AG09319 (cell line): ENCODE results near the gene SH2D1A.
"Not testable (repeated sequence)": the region's sequence is repeated elsewhere in the genome, so short reads cannot be mapped to it uniquely, and the experiment has no call there.

Source experiments
- DNase-seq: peaks from one replicate; pipeline ENCODE4 v3.0.0-alpha.2; 2010; ENCODE audit warnings: low read depth; ENCODE audit errors: extremely low read depth
- CTCF ChIP-seq: IDR thresholded peaks from 2 replicates; pipeline ENCODE4 v1.5.1; 2011; ENCODE audit warnings: low read depth, mild to moderate bottlenecking, inconsistent platforms, low read length, moderate library complexity

The SH2D1A gene

GRCh38 chrX:124405868-124406267 lies 59.5 kb downstream of the SH2D1A start:
- DNase-seq = no peak
- no peak for TF ChIP-seq CTCF

GRCh38 chrX:124406294-124407014 lies 60.1 kb downstream of the SH2D1A start:
- DNase-seq = peak; percentile 29
- TF ChIP-seq CTCF = peak; percentile 53

GRCh38 chrX:124407226-124407625 lies 60.9 kb downstream of the SH2D1A start:
- no peak for DNase-seq
- no peak for TF ChIP-seq CTCF

- not testable (repeated sequence) for DNase-seq
These were observed 62.0 kb downstream of the SH2D1A start for GRCh38 chrX:124408380-124408779.

GRCh38 chrX:124413244-124413643 lies 66.9 kb downstream of the SH2D1A start:
- no peak for DNase-seq
- no peak for TF ChIP-seq CTCF

GRCh38 chrX:124414281-124414680 lies 67.9 kb downstream of the SH2D1A start:
- DNase-seq = no peak
- TF ChIP-seq CTCF = no peak

GRCh38 chrX:124415115-124415800 lies 68.9 kb downstream of the SH2D1A start:
- DNase-seq = no peak
- no peak for TF ChIP-seq CTCF
